ENCODE measurements around the gene UCK1.

The UCK1 gene

DNA sequence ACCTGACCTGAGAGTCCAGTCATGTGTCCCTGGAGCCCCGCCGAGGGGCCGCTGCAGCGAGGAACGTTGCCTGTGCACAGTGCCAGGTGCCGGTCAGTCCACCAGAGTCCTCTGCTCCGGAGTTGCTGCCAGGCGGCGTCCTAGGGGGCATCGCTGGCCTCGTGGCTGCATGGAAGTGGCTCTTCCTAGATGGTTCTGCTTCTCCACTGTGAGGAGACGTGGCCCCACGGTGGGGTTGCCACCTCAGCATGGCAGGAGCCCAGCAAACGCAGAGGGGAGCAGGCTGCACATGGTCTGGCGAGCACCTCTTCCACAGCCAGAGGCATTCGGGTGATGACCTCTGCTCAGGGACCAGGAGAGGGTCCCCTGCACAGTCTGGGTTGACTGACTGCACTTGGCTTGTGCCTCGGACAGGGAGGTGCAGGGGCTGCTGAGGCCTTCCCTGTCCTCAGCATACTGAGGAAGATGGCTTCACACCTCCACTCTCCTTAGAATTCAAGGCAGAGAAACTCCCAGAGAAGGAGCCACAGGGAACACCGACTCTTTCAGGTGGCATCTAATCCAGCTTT lies 54.2 kb downstream of the UCK1 start:
- DNase-seq (ENCODE audit: low read depth in 2 of 2) = no peak

DNA sequence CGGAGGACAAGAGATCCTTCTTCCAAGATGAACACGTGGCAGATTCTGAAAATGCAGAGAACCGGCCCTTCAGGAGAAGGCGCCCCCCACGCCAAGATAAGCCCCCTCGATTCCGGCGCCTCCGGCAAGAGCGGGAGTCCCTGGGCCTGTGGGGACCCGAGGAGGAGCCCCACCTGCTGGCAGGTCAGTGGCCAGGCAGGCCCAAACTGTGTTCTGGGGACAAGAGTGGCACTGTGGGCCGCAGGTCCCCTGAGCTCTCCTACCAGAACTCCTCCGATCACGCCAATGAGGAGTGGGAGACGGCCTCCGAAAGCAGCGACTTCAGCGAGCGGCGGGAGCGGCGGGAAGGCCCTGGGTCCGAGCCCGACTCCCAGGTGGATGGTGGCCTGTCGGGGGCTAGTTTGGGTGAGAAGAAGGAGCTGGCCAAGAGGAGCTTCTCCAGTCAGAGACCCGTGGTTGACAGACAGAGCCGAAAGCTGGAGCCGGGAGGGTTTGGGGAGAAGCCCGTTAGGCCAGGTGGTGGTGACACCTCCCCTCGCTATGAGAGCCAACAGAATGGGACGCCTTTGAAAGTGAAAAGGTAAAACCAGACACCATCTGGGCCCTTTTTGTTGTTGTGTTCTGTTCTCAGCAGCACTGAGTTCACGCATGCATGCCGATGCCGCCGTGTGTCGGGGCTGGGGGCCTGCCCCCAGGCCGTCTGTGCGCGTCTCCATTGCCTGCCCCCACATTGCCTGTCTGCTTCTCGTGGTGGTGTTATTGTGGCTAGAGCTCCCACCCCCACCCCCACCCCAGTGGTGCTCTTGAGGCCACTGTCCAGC lies 54.9 kb downstream of the UCK1 start:
- DNase-seq (ENCODE audit: low read depth in 2 of 2) = no peak

GRCh38 chr9:131475111-131475955 lies 55.7 kb downstream of the UCK1 start:
- no peak for DNase-seq (ENCODE audit: low read depth in 2 of 2)

DNA sequence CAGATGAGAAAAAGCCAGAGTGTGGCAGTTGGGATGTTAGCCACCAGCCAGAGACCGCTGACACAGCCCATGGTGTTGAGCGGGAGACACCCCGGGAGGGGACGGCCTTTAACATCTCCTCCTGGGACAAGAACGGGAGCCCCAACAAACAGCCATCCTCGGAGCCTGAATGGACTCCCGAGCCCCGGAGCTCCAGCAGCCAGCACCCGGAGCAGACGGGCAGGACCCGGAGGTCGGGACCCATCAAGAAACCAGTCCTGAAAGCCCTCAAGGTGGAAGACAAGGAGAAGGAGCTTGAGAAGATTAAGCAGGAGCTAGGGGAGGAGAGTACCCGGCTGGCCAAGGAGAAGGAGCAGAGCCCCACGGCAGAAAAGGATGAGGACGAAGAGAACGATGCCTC lies 56.4 kb downstream of the UCK1 start:
- DNase-seq (ENCODE audit: low read depth in 2 of 2) = no peak

- DNase-seq (ENCODE audit: low read depth in 2 of 2) = no peak
These were observed 57.2 kb downstream of the UCK1 start for GRCh38 chr9:131473891-131474290.

Measured in stimulated activated CD8-positive, alpha-beta memory T cell treated with anti-CD3 and anti-CD28 coated beads, Interleukin-15, amount 100 ng/mL, for 48 hours (primary cell).